ENCODE measurements around the gene CCDC50. TPM values are rescaled to one million over a fixed set of nuclear protein-coding genes. Genes with fewer than 3 reads are reported as not detected.
A peak's percentile ranks its signal among the peaks of the same experiment; 100 is the strongest.

The CCDC50 gene
- total RNA-seq, 1 experiment from 2014 or later: 106 TPM

- BruUV-seq (replicated peaks): no TSS peak
- TF ChIP-seq EZH2 (IDR thresholded peaks at IDR 0.05; ENCODE audit: low read depth) (no peak), CTCF (conservative IDR thresholded peaks at IDR 0.05) (no peak)
- peak in 1 of 2 experiments; percentile 18 for DNase-seq
- Histone ChIP-seq H4K20me1 (ENCODE audit: insufficient read depth) (no peaks in the 10 kb centered on the region), H3F3A (ENCODE audit: insufficient read depth, low read depth) (no peaks in the 10 kb centered on the region; the same call in 1 of the 2 replicates), H3K4me3 (no peak overlapping the region), H3K4me2 (no peak overlapping the region), H3K27ac (no peak overlapping the region), H3K4me1 (replicated peaks; ENCODE audit: insufficient read depth) (no peaks in the 10 kb centered on the region), H3K36me3 (ENCODE audit: low read depth) (no peaks in the 10 kb centered on the region), H2AFZ (no peak overlapping the region), H3K79me2 (ENCODE audit: low read depth) (no peaks in the 10 kb centered on the region), H3K27me3 (ENCODE audit: insufficient read depth, low read depth) (no peaks in the 10 kb centered on the region), H3K9me2 (ENCODE audit: insufficient read depth) (no peaks in the 10 kb centered on the region), H3K9me3 (ENCODE audit: insufficient read depth, low read depth) (no peaks in the 10 kb centered on the region; the same call in none of the 2 replicates)
- CTCF ChIA-PET: no interaction called here
- POLR2A ChIA-PET (ENCODE audit: unreplicated experiment): no interaction called here
- intact Hi-C loops (cut with micrococcal nuclease; ENCODE audit: unreplicated experiment): no loop called here
Measured at GRCh38 chr3:191282251-191283185, 46.7 kb upstream of the CCDC50 start.

DNA sequence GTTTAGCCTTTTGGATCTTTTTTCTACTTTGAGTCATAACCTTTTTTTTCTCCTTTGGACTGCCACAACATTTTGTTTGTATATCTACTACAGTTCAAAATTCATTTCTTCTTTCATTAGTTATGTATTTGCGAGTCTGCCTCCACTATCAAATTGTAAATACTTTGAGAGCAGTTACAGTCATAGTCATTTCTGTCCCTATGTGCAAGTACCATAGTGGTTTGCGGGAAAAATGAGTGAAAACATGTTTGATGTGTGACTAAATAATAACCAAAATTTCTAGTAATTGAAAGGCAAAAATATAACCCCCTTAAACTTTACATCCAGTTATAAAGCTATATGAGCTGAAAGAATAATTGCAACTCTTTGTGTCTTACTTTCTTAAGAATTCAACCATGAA lies 45.8 kb upstream of the CCDC50 start:
- TF ChIP-seq CTCF (conservative IDR thresholded peaks at IDR 0.05) (no peak), EZH2 (IDR thresholded peaks at IDR 0.05; ENCODE audit: low read depth) (no peak)
- no peak overlapping the region for H3K4me2 ChIP-seq
- no peak overlapping the region for H3K4me3 ChIP-seq
- H3K36me3 ChIP-seq (ENCODE audit: low read depth): no peaks in the 10 kb centered on the region
- POLR2A ChIA-PET (ENCODE audit: unreplicated experiment): interaction anchor here (0.6 kb wide), 1 partner anchor 1211 kb away, joined by 3 read pairs; no protein-coding TSS in a partner anchor
- BruUV-seq (replicated peaks): no TSS peak
- H3K27ac ChIP-seq: no peak overlapping the region
- no peaks in the 10 kb centered on the region for H4K20me1 ChIP-seq (ENCODE audit: insufficient read depth)
- no peaks in the 10 kb centered on the region for H3K27me3 ChIP-seq (ENCODE audit: insufficient read depth, low read depth)
- H3K4me1 ChIP-seq (replicated peaks; ENCODE audit: insufficient read depth): no peaks in the 10 kb centered on the region
- CTCF ChIA-PET: no interaction called here
- H3K9me3 ChIP-seq (ENCODE audit: insufficient read depth, low read depth): peaks cover 4% of the 10 kb centered on the region
- no peaks in the 10 kb centered on the region for H3K79me2 ChIP-seq (ENCODE audit: low read depth)
- intact Hi-C loops (cut with micrococcal nuclease; ENCODE audit: unreplicated experiment): no loop called here
- H3K9me2 ChIP-seq (ENCODE audit: insufficient read depth): no peaks in the 10 kb centered on the region
- no peak overlapping the region for H2AFZ ChIP-seq
- DNase-seq: peak in 1 of 2 experiments; percentile 8
- no peaks in the 10 kb centered on the region; the same call in 1 of the 2 replicates for H3F3A ChIP-seq (ENCODE audit: insufficient read depth, low read depth)

DNA sequence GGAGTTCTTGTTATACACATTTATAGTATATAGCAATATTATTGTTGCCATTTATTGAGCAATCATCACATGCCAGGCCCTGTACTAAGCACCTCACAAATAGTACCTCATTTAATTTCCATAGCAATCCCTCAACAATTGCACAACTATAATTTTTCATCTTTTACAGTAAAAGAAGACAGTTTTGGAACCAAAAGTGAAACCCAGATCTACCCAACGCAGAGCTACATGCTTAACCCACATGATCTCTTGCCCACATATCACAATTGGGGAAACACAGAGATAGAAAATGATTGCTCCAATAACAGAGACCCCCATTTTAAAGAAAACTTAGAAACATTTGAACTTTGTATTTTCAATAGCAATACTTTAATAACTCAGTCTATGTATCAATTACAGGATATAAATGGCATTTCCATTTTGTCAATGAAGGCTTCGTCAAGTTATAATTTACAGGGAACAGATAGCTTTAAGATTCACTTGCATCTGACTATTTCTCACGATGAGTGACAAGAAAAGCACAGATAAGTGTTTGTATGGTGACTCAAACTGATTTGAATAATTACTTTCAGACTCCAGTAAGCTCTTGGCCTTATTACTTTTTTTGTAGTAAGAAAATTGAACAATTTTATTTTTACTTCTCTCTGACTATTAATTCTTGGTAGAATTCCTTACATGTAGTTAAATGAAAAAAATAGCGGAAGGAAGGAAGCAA lies 38.7 kb upstream of the CCDC50 start:
- Histone ChIP-seq H2AFZ (no peak overlapping the region), H3K36me3 (ENCODE audit: low read depth) (no peaks in the 10 kb centered on the region)

More for the DNA sequence above, 38.7 kb upstream of the CCDC50 start:
- Histone ChIP-seq H3K4me1 (replicated peaks; ENCODE audit: insufficient read depth) (no peaks in the 10 kb centered on the region), H3K9me2 (ENCODE audit: insufficient read depth) (no peaks in the 10 kb centered on the region), H3K27ac (no peak overlapping the region), H3F3A (ENCODE audit: insufficient read depth, low read depth) (no peaks in the 10 kb centered on the region), H3K4me3 (no peak overlapping the region), H3K27me3 (ENCODE audit: insufficient read depth, low read depth) (no peaks in the 10 kb centered on the region), H3K4me2 (no peak overlapping the region), H3K9me3 (ENCODE audit: insufficient read depth, low read depth) (0 out of 2 replicates have a peak, but pooled peaks cover 4% of the 10 kb centered on the region), H3K79me2 (ENCODE audit: low read depth) (no peaks in the 10 kb centered on the region), H4K20me1 (ENCODE audit: insufficient read depth) (no peaks in the 10 kb centered on the region)
- ChIA-PET POLR2A (ENCODE audit: unreplicated experiment) (no interaction called here), CTCF (no interaction called here)
- no TSS peak for BruUV-seq (replicated peaks)
- intact Hi-C loops (cut with micrococcal nuclease; ENCODE audit: unreplicated experiment): no loop called here
- TF ChIP-seq CTCF (conservative IDR thresholded peaks at IDR 0.05): no peak
- no peak for TF ChIP-seq EZH2 (IDR thresholded peaks at IDR 0.05; ENCODE audit: low read depth)
- DNase-seq: peak in 1 of 2 experiments; percentile 30

All from PC-9 (cell line).